HS-27A (cell line): Measurements from ENCODE around the gene MYO5B.
"Not testable (repeated sequence)": the region's sequence is repeated elsewhere in the genome, so short reads cannot be mapped to it uniquely, and the experiment has no call there.

Experiments used
- DNase-seq: peaks from one replicate; pipeline ENCODE4 v3.0.0-alpha.2; 2012; ENCODE audit warnings: low read depth, missing footprints

MYO5B gene

GRCh38 chr18:49853011-49853410 is 341.9 kb downstream of the MYO5B start:
- DNase-seq: no peak

DNA sequence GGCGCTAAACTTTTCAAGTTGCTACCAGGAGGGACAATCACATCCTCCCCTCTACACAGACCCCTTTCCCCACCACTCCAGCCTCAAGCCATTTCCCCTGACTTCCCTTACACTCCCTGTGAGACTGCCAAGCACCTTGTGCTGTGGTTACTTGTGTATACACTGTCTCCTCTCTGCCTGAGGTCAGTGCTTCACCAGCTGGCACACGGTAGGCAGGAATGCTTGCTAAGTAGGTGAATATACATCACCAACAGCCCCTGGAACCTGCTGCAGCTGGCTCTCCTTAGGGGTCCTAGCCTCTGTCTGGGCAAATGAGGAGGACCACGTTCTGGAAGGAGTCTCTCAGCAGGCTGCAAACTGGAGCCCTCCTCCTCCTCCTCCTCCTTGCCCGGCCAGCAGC is 343.3 kb downstream of the MYO5B start:
- DNase-seq: no peak

DNA sequence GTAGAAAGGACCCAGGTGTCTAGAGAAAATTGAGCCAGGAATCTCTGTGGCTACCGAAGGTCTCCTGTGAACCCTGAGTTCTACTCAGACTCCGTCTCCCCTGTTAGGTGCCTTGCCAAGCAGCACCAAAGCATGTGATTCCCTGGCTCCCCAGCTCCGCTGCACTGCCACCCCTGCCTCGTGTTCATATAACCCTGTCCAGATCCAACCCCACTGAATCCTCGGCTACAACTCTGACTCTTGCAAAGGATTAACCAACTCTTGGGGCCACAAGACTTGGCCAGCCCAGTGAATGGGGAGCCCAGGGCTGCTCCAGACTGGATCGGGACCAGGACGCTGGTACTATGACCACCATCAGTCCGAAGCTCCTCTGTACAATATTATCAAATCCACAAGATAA is 344.3 kb downstream of the MYO5B start:
- no peak for DNase-seq

GRCh38 chr18:49849331-49850217 is 345.4 kb downstream of the MYO5B start:
- DNase-seq: peak; percentile 82

DNA sequence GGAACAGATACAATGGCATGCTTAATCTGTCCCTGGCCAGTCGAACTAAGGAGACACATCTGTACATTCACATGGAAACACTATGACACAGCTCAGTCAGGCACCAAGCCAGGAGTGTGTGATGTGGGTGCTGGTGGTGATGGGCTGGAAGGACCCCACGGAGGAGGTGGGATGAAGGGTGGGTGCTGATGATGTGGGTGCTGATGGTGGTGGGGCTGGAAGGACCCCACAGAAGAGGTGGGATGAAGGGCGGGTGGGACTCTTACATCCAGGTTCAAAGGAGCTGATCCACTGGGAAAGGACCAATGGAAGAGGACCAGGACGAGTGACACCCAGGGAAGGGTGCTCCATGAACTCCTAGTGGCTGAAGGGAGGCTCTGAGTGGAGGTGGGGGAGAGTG is 346.8 kb downstream of the MYO5B start:
- no peak for DNase-seq

DNA sequence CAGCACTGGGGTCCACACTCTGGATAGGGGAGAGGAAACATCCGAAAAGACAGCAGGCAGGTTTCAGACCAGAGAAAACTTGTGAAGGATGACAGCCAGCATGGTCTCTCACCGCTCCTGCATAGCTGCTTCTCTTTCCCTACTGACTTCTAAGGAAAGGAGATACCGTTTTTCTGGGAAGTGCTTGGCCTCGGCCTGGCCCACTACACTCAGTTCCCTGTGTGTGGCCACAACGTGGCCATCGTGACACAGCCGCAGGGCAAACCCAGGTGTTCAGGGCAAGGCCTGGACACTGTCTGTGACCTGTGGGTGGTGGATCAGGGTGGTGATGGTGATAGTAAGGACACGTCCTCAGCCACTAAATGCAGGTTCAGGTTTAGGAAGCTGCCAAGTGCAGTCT is 347.4 kb downstream of the MYO5B start:
- no peak for DNase-seq

- no peak for DNase-seq
Observed at GRCh38 chr18:49846718-49847470, 348.1 kb downstream of the MYO5B start.

- no peak for DNase-seq
Observed at GRCh38 chr18:49846361-49846662, 348.6 kb downstream of the MYO5B start.

DNA sequence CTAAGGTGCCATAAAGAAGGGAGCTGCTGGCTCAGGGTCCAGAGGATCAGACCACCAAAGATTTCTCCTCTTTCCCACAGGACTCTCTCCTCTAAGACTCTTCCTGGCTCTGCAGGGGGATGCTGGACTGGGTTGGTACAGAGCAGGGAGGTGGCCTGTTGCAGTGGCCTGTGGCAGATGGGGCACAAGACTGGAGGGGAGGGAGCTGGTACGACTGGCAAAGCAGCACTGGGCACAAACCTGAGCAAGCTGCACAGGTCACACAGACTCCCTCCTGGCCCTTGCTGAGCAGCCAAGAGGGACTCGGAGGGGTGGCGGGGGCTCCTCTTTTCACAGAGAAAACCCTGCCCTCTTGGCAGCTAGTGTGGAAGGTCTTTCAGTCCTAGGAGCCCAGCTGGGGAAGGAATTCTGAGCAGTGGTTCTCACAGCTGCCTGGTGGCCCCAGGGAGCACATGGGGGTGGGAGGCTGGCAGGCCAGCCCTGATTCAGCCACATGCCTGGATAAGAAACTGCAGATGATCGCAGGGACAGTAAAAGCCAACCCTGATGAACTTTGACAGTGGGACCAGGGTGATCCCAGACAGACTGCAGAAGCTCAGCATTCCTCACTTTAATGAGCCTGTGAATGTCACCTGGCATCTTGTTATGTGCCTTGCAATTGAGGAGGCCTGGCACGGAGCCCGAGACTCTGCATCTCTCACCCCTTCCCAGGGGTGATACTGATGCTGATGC is 349.2 kb downstream of the MYO5B start:
- DNase-seq: no peak

- DNase-seq: no peak
Observed at GRCh38 chr18:49844903-49845302, 350.0 kb downstream of the MYO5B start.

- no peak for DNase-seq
Observed at GRCh38 chr18:49843778-49844625, 350.9 kb downstream of the MYO5B start.

- DNase-seq: no peak
Observed at GRCh38 chr18:49843131-49843530, 351.8 kb downstream of the MYO5B start.

DNA sequence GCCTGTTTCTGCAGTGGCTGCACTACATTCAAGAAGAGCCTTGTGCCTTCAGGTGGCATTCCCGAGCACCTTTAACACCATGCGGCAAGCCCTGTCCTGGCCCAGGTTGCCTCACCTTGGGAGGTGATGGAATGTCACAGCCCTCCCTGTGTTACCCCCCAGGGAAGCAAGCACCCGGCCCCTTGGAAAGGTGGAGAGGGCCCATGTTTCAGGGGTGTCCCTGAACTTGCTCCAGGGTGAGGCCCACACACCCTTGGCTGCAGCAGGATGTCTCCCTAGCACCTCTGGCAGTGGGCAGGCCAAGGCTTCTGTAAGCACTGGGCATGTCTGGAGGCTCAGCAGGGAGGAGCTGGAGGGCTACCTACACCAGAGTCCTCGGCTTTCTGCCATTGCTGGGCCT is 352.3 kb downstream of the MYO5B start:
- DNase-seq: no peak

DNA sequence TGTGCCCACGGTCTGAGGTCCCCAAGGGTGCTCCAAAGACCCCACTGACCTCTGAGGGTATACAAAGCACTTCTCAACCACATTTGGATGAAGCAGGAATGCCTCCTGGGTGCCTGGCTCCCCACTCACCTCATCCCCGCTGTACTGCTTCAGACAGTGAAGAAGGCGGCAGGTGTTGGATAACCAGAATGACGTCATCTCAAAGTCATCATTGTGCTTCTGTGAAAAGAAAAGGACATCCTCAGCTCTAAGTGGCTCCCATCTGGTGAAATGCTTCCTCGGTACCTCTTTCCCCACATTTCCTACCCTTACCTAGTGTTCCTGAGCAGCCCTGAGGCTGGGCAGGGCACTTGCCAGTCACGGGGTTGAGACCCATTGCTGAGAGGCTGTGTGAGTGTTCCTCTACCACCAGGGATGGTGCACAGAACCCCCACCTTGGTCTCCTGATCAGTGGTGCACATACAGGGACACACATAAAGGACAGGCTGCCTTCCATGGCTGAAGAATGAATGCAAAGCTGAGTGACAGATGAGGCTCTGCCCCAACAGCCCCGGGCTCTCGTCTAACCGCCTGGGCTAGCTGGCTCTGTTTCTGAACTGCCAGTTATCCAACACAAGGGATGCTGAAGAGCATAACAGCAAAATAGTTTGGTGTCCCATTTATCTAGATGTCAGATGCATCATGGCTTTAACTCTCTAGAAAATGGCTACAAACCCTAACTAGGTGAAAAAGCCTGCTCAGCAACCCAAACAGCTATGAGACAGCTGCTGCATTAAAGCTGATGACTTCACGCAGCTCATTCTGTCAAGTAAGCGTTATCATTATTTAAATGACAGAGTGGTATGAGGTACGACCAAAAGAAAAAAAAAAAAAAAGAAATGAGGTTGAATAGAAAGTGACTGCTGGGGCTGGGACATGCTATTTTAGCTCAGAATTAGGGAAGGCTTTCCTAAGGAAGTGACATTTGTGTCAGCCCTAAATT is 353.4 kb downstream of the MYO5B start:
- no peak for DNase-seq

DNA sequence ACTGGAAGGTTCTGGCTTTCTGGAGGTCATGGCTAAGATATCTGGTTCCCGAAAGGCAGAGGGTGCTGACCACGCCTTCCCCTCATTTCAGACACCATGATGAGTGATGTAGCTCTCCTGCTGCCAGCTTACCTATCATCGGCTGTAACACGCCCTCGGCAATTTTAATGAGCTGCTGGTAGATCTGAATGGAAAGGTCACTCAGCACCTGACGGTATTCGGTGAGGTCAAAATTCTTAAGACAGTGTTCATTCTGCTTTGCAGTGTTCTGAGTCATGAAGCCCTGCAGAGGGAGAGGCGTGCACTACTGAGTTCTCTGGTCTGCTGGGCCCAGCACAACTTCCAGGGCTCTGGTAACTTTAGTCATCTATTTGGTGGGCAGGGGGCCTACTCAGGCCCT is 355.9 kb downstream of the MYO5B start:
- DNase-seq: no peak

DNA sequence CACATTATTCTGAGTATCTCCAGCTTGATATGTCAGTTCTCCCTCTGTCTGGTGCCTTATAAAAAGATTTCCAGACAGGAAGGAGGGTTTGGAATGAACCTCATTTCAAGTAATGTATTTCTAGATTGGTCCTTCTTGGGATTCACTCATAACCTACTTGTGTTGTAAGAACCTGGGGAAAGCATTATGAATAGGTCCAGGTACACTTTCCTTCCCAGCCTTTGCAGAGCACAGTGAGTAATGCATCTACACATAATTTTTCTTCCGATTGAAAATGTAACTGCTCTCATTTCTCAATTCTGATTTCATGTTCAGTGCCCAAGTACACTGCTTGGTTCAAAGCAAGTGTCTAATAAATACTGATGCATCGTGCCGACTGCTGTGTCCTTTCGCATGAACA is 356.6 kb downstream of the MYO5B start:
- DNase-seq: no peak

DNA sequence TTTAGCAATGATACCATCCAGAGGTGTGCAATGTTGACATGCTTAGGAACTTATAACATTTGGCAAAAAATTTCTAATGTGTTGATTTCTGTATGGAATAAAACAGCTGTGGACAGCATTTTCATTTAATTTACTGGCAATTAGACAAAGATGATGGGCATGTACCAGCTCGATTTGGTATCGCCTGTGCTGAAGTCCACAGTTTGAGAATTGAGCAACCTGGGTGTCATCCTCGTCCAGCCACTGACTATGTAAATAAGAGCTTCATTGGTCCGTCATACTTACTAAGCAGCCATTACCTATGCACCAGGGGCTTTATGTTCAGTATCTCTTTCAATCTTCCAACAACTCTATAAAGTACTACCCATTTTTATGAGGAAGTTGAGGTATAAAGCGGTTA is 357.1 kb downstream of the MYO5B start:
- no peak for DNase-seq

GRCh38 chr18:49837316-49837835 is 357.6 kb downstream of the MYO5B start:
- DNase-seq: not testable (repeated sequence)

DNA sequence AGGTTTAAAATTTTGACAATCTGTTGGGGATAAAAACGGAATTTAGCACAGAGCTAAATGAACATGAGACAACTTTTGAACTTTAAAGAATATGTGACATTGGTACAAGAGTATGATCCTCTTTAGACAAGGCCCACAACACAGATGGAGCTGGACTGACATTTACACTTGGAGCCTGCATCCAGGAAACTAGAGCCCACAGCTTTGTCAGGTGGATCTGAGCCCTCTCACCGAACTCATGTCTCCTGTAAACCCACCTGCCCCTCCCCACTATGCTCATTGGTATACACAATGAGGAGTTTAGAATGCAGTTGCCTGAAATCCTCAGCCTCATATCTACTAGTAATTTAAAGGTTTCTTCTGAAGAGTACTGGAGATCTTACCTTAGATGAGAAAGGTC is 359.5 kb downstream of the MYO5B start:
- no peak for DNase-seq

DNA sequence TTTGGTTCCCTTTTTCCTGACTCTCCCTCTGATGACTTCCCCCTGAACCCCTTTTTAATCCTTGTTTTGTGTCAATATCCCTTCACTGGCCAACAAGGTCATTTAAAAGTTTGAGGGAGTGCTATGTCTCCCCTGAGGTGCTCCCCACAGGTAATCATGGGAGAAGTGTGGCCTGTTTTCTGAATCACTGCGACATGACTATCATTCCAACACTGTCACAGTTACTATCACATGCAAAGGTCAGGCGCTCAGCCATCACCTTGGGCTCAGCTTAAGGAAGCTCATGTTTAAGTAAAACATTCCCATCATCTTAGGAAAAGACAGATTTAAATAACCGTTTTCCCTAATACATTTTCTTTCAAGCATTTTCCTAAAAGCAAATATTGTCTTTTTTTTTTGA is 360.7 kb downstream of the MYO5B start:
- no peak for DNase-seq
